ENCODE results near the gene TNKS1BP1.

TNKS1BP1 gene

GRCh38 chr11:57255618-57256017, 69.1 kb downstream of the TNKS1BP1 start:
- H3K36me3 ChIP-seq (ENCODE audit: control insufficient read depth, low read length) = no peaks in the 10 kb centered on the region
- no peak overlapping the region for H3K4me3 ChIP-seq (ENCODE audit: low read length)
- no peaks in the 10 kb centered on the region for H4K20me1 ChIP-seq (ENCODE audit: control insufficient read depth, insufficient read depth, low read depth, low read length)
- no peak overlapping the region for H3K4me2 ChIP-seq (ENCODE audit: low read length)
- H3K27ac ChIP-seq (ENCODE audit: low read depth, low read length) = no peak overlapping the region
- H3K4me1 ChIP-seq (ENCODE audit: control insufficient read depth, low read length) = peaks cover 9% of the 10 kb centered on the region
- H3K79me2 ChIP-seq (ENCODE audit: control insufficient read depth, low read length) = no peaks in the 10 kb centered on the region
- no peaks in the 10 kb centered on the region for H3F3A ChIP-seq (ENCODE audit: control insufficient read depth, insufficient read depth)
- TF ChIP-seq EZH2phosphoT487 (IDR thresholded peaks at IDR 0.05; ENCODE audit: borderline replicate concordance, low read length) = no peak
- TF ChIP-seq, protein P1, sequence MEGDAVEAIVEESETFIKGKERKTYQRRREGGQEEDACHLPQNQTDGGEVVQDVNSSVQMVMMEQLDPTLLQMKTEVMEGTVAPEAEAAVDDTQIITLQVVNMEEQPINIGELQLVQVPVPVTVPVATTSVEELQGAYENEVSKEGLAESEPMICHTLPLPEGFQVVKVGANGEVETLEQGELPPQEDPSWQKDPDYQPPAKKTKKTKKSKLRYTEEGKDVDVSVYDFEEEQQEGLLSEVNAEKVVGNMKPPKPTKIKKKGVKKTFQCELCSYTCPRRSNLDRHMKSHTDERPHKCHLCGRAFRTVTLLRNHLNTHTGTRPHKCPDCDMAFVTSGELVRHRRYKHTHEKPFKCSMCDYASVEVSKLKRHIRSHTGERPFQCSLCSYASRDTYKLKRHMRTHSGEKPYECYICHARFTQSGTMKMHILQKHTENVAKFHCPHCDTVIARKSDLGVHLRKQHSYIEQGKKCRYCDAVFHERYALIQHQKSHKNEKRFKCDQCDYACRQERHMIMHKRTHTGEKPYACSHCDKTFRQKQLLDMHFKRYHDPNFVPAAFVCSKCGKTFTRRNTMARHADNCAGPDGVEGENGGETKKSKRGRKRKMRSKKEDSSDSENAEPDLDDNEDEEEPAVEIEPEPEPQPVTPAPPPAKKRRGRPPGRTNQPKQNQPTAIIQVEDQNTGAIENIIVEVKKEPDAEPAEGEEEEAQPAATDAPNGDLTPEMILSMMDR (IDR thresholded peaks at IDR 0.05; ENCODE audit: low read depth, low read length, poor library complexity, severe bottlenecking) = no peak
- H3K9me3 ChIP-seq (ENCODE audit: control insufficient read depth, insufficient read depth, low read length) = no peaks in the 10 kb centered on the region; the same call in 1 of the 2 replicates
- no peaks in the 10 kb centered on the region for H3K9me2 ChIP-seq (replicated peaks; ENCODE audit: control insufficient read depth, low read length)
- peaks cover 11% of the 10 kb centered on the region for H3K27me3 ChIP-seq (ENCODE audit: control insufficient read depth, low read length)

- TF ChIP-seq EZH2phosphoT487 (IDR thresholded peaks at IDR 0.05; ENCODE audit: borderline replicate concordance, low read length) = no peak
- TF ChIP-seq, protein P1 (IDR thresholded peaks at IDR 0.05; ENCODE audit: low read depth, low read length, poor library complexity, severe bottlenecking) = no peak
- Histone ChIP-seq H4K20me1 (ENCODE audit: control insufficient read depth, insufficient read depth, low read depth, low read length) (no peaks in the 10 kb centered on the region), H3K27me3 (ENCODE audit: control insufficient read depth, low read length) (peaks cover 11% of the 10 kb centered on the region), H3K4me3 (ENCODE audit: low read length) (no peak overlapping the region), H3K9me2 (replicated peaks; ENCODE audit: control insufficient read depth, low read length) (no peaks in the 10 kb centered on the region), H3K36me3 (ENCODE audit: control insufficient read depth, low read length) (no peaks in the 10 kb centered on the region), H3K9me3 (ENCODE audit: control insufficient read depth, insufficient read depth, low read length) (no peaks in the 10 kb centered on the region; the same call in 1 of the 2 replicates), H3K4me1 (ENCODE audit: control insufficient read depth, low read length) (peaks cover 9% of the 10 kb centered on the region), H3K27ac (ENCODE audit: low read depth, low read length) (no peak overlapping the region), H3K4me2 (ENCODE audit: low read length) (no peak overlapping the region), H3F3A (ENCODE audit: control insufficient read depth, insufficient read depth) (no peaks in the 10 kb centered on the region), H3K79me2 (ENCODE audit: control insufficient read depth, low read length) (no peaks in the 10 kb centered on the region)
Measured at GRCh38 chr11:57254631-57255030, 70.1 kb downstream of the TNKS1BP1 start.

- Histone ChIP-seq H3K4me2 (ENCODE audit: low read length) (no peak overlapping the region), H3K4me3 (ENCODE audit: low read length) (no peak overlapping the region), H3K79me2 (ENCODE audit: control insufficient read depth, low read length) (no peaks in the 10 kb centered on the region), H3K9me2 (replicated peaks; ENCODE audit: control insufficient read depth, low read length) (no peaks in the 10 kb centered on the region), H3F3A (ENCODE audit: control insufficient read depth, insufficient read depth) (no peaks in the 10 kb centered on the region), H3K4me1 (ENCODE audit: control insufficient read depth, low read length) (no peaks in the 10 kb centered on the region), H3K9me3 (ENCODE audit: control insufficient read depth, insufficient read depth, low read length) (no peaks in the 10 kb centered on the region), H3K36me3 (ENCODE audit: control insufficient read depth, low read length) (no peaks in the 10 kb centered on the region), H4K20me1 (ENCODE audit: control insufficient read depth, insufficient read depth, low read depth, low read length) (no peaks in the 10 kb centered on the region), H3K27ac (ENCODE audit: low read depth, low read length) (no peak overlapping the region), H3K27me3 (ENCODE audit: control insufficient read depth, low read length) (peaks cover 11% of the 10 kb centered on the region)
- TF ChIP-seq EZH2phosphoT487 (IDR thresholded peaks at IDR 0.05; ENCODE audit: borderline replicate concordance, low read length) = no peak
- TF ChIP-seq, protein P1 (IDR thresholded peaks at IDR 0.05; ENCODE audit: low read depth, low read length, poor library complexity, severe bottlenecking) = no peak
Measured at GRCh38 chr11:57251491-57252104, 73.2 kb downstream of the TNKS1BP1 start.
